Gastroesophageal sphincter (tissue), 3 donors: ENCODE data around the gene ITPR2.

Experiments used
- CTCF ChIP-seq, 4 experiments: fragments of 200-600 bp in 2 of 4; fragments of 450-650 bp in 2 of 4; sonication (generic) in 1 of 4; IDR thresholded peaks; one replicate each; pipeline ENCODE4 v1.5.1; 2017 to 2019; ENCODE audit warnings: antibody characterized with exemption in 4 of 4, mild to moderate bottlenecking in 2 of 4, moderate library complexity in 2 of 4
- POLR2A ChIP-seq, 2 donors: fragments of 450-650 bp; IDR thresholded peaks; one replicate each; pipeline ENCODE4 v1.6.1; 2017; ENCODE audit warnings: antibody characterized with exemption in 2 of 2, mild to moderate bottlenecking in 2 of 2, moderate library complexity in 1 of 2
- POLR2AphosphoS5 ChIP-seq: sonication (generic); formaldehyde crosslinking; IDR thresholded peaks from one replicate; pipeline ENCODE4 v1.6.1; 2017; ENCODE audit warnings: antibody characterized with exemption

GRCh38 chr12:26331136-26331535, 501.9 kb downstream of the ITPR2 start:
- TF ChIP-seq CTCF (IDR thresholded peaks at IDR 0.05) (no peak), POLR2A (IDR thresholded peaks at IDR 0.05) (no peak), POLR2AphosphoS5 (no peak)
